HG03045 (cell line): ENCODE results near the gene ENPP3.

Experiments
- ATAC-seq: cut with Tn5 transposase; IDR thresholded peaks from one replicate; pipeline ENCODE4 v1.9.1; 2021; ENCODE audit warnings: mild to moderate bottlenecking, moderate library complexity; ENCODE audit not compliant: unreplicated experiment

Gene ENPP3

GRCh38 chr6:131642565-131642964 lies 5.5 kb downstream of the ENPP3 start:
- no peak for ATAC-seq

GRCh38 chr6:131642987-131643611 lies 6.0 kb downstream of the ENPP3 start:
- ATAC-seq, result no peak

- ATAC-seq, result no peak
Measured at GRCh38 chr6:131643855-131644460, 6.9 kb downstream of the ENPP3 start.

- ATAC-seq, result no peak
Measured at GRCh38 chr6:131644921-131645320, 7.8 kb downstream of the ENPP3 start.

- ATAC-seq, result no peak
Measured at GRCh38 chr6:131645846-131646245, 8.7 kb downstream of the ENPP3 start.

- no peak for ATAC-seq
Measured at GRCh38 chr6:131646249-131646670, 9.2 kb downstream of the ENPP3 start.

GRCh38 chr6:131651782-131652181 lies 14.7 kb downstream of the ENPP3 start:
- ATAC-seq, result no peak

GRCh38 chr6:131652472-131652871 lies 15.4 kb downstream of the ENPP3 start:
- no peak for ATAC-seq

GRCh38 chr6:131654326-131654725 lies 17.2 kb downstream of the ENPP3 start:
- ATAC-seq, result no peak

- ATAC-seq, result no peak
Measured at GRCh38 chr6:131655387-131655786, 18.3 kb downstream of the ENPP3 start.

GRCh38 chr6:131655951-131656350 lies 18.8 kb downstream of the ENPP3 start:
- no peak for ATAC-seq

- no peak for ATAC-seq
Measured at GRCh38 chr6:131656667-131657066, 19.6 kb downstream of the ENPP3 start.

GRCh38 chr6:131657222-131657621 lies 20.1 kb downstream of the ENPP3 start:
- no peak for ATAC-seq

GRCh38 chr6:131657630-131658111 lies 20.6 kb downstream of the ENPP3 start:
- ATAC-seq, result no peak

- ATAC-seq, result no peak
Measured at GRCh38 chr6:131658287-131658686, 21.2 kb downstream of the ENPP3 start.

- no peak for ATAC-seq
Measured at GRCh38 chr6:131660195-131660594, 23.1 kb downstream of the ENPP3 start.

GRCh38 chr6:131663578-131664165 lies 26.6 kb downstream of the ENPP3 start:
- no peak for ATAC-seq

- no peak for ATAC-seq
Measured at GRCh38 chr6:131669891-131670290, 32.8 kb downstream of the ENPP3 start.

- no peak for ATAC-seq
Measured at GRCh38 chr6:131673184-131673583, 36.1 kb downstream of the ENPP3 start.

- no peak for ATAC-seq
Measured at GRCh38 chr6:131678442-131678841, 41.3 kb downstream of the ENPP3 start.

- ATAC-seq, result no peak
Measured at GRCh38 chr6:131680868-131681267, 43.8 kb downstream of the ENPP3 start.

- no peak for ATAC-seq
Measured at GRCh38 chr6:131681585-131681984, 44.5 kb downstream of the ENPP3 start.
